OCI-M1 (cell line): ENCODE results near the gene RBM45.

ENCODE experiments used
- DNase-seq: peaks from one replicate; lab custom pipeline; 2025; lab: John Stamatoyannopoulos, UW

Gene RBM45

DNA sequence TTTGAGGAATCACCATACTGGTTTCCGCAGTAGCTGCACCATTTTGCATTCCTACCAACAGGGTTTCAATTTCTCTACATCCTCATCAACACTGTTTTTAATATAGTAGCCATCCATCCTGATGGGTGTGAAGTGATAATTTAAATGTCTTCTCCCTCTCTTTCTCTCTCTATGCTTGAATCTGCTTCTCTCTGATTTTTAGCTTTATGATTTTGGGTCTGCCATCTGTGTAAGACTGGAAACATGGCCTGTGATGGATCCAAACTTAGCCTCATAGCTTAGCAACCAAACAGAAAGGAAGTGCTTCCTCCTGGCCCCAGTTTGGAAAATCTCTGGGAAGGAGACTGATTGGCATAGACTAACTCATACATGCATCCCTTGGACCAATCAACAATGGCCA is 48.4 kb downstream of the RBM45 start:
- no peak for DNase-seq

DNA sequence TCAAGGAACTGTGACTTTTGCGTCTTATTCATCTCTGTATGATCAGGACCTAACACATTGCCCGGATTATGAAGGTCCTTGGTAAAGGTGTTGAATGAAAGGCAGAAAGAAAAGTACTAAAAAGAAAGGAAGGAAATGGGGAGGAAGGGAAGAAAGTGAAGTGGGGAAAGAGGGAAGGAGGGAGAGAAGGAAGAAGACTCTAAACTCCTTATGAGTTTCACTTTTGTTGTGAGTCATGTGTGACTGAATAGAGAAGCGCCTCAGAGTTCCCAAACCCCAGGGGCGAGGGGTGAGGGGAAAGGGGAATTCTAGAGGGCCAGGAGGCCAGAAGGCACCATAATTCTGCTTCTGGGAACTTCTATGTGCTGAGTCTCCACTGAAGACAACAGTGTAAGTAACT is 51.2 kb downstream of the RBM45 start:
- DNase-seq, result peak; percentile 37

DNA sequence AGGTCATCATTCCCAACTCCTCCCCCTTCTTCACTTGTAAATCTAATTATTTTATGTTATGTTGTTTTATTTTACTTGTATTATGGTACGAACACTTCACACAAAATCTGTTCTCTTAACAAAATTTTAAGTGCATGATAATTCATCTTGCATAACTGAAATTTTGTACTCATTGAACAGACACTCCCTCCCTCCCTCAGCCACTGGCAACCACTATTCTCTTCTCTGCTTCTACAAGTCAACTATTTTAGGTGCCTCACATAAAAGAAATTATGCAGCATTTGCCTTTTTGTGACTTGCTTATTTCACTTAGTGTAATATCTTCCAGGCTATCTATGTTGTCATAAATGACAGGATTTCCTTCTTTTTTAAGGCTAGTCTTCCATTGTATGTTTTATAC is 51.7 kb downstream of the RBM45 start:
- no peak for DNase-seq

DNA sequence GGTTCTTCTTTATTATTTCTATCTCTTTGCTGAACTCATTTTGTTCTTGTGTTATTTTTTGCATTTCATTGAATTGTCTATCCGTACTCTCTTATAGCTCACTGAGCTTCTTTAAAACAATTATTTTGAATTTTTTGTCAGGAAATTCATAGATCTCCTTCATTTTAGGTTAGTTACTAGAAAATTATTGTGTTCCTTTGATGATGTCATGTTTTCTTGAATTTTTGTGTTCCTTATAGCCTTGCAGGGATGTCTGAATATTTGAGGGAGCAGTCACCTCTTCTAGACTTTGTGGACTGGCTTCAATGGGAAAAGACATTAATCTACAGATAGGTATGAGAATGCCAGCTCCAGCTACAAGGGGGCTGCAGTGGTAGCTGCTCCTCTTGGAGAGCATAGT is 61.4 kb downstream of the RBM45 start:
- no peak for DNase-seq

- peak; percentile 69 for DNase-seq
Measured at GRCh38 chr2:178177066-178177679, 64.9 kb downstream of the RBM45 start.
